Breast epithelium (tissue), 3 donors: ENCODE data around the gene MSH2.

Experiments used
- POLR2A ChIP-seq: fragments of 450-650 bp; IDR thresholded peaks from one replicate; pipeline ENCODE4 v1.6.1; 2016; ENCODE audit warnings: antibody characterized with exemption, mild to moderate bottlenecking, moderate library complexity
- POLR2AphosphoS5 ChIP-seq, 3 donors: sonication (generic); formaldehyde crosslinking; IDR thresholded peaks; one replicate each; pipeline ENCODE4 v1.6.1; 2017; ENCODE audit warnings: antibody characterized with exemption in 3 of 3
- TF ChIP-seq, protein P1 (sequence below), 3 donors: fragments of 450-650 bp; IDR thresholded peaks; one replicate each; pipeline ENCODE4 v1.5.1; 2016 to 2017; ENCODE audit warnings: antibody characterized with exemption in 3 of 3, mild to moderate bottlenecking in 3 of 3, moderate library complexity in 3 of 3

GRCh38 chr2:47501374-47502200 is 98.6 kb downstream of the MSH2 start:
- TF ChIP-seq, protein P1, sequence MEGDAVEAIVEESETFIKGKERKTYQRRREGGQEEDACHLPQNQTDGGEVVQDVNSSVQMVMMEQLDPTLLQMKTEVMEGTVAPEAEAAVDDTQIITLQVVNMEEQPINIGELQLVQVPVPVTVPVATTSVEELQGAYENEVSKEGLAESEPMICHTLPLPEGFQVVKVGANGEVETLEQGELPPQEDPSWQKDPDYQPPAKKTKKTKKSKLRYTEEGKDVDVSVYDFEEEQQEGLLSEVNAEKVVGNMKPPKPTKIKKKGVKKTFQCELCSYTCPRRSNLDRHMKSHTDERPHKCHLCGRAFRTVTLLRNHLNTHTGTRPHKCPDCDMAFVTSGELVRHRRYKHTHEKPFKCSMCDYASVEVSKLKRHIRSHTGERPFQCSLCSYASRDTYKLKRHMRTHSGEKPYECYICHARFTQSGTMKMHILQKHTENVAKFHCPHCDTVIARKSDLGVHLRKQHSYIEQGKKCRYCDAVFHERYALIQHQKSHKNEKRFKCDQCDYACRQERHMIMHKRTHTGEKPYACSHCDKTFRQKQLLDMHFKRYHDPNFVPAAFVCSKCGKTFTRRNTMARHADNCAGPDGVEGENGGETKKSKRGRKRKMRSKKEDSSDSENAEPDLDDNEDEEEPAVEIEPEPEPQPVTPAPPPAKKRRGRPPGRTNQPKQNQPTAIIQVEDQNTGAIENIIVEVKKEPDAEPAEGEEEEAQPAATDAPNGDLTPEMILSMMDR (IDR thresholded peaks at IDR 0.05) = no peak
- no peak for TF ChIP-seq POLR2A
- TF ChIP-seq POLR2AphosphoS5 (IDR thresholded peaks at IDR 0.05) = no peak
